Keratinocyte (primary cell): ENCODE results near the gene RANBP10. TPM values are rescaled to one million over a fixed set of nuclear protein-coding genes. Genes with fewer than 3 reads are reported as not detected.

Experiments used
- DNase-seq: peaks from one replicate; pipeline ENCODE4 v3.0.0-alpha.2; 2011; ENCODE audit warnings: low read depth, missing footprints, low spot score
- FAIRE-seq: peaks from 2 replicates; lab custom pipeline; 2011; peaks lifted over from hg19 to GRCh38; lab: Jason Lieb, UNC
- H2AFZ ChIP-seq: 2 replicates; pipeline ENCODE4 v1.6.0; 2012; ENCODE audit warnings: low read length, control low read depth, inconsistent platforms; ENCODE audit not compliant: control insufficient read depth
- H3K27ac ChIP-seq: 2 replicates; pipeline ENCODE4 v1.5.1; 2011; ENCODE audit warnings: low read length; ENCODE audit not compliant: control insufficient read depth, insufficient read depth
- H3K27me3 ChIP-seq: 3 replicates; pipeline ENCODE4 v1.6.0; 2011; ENCODE audit warnings: low read length; ENCODE audit not compliant: control insufficient read depth, insufficient read depth; ENCODE audit errors: extremely low read depth
- H3K36me3 ChIP-seq, 2 experiments: 2 replicates in 1 of 2; 3 replicates in 1 of 2; pipeline ENCODE4 v1.5.1; 2011; ENCODE audit warnings: low read length in 2 of 2, mild to moderate bottlenecking in 1 of 2; ENCODE audit not compliant: control insufficient read depth in 2 of 2, insufficient read depth in 2 of 2; ENCODE audit errors: extremely low read depth in 1 of 2
- H3K4me1 ChIP-seq: 3 replicates; pipeline ENCODE4 v1.5.1; 2011; ENCODE audit warnings: low read length; ENCODE audit not compliant: control insufficient read depth, insufficient read depth; ENCODE audit errors: extremely low read depth
- H3K4me2 ChIP-seq: 3 replicates; pipeline ENCODE4 v1.6.0; 2011; ENCODE audit warnings: low read depth, low read length; ENCODE audit not compliant: control insufficient read depth, insufficient read depth; ENCODE audit errors: extremely low read depth
- H3K4me3 ChIP-seq, 3 experiments: fragments of 200-600 bp in 1 of 3; sonication (generic) in 1 of 3; 2 replicates in 2 of 3; 3 replicates in 1 of 3; pipeline ENCODE4 v1.5.1; 2011 to 2016; ENCODE audit warnings: low read length in 3 of 3, mild to moderate bottlenecking in 3 of 3, control low read depth in 2 of 3, inconsistent platforms in 1 of 3, low read depth in 1 of 3, mixed read lengths in 1 of 3, mixed run types in 1 of 3, moderate library complexity in 1 of 3; ENCODE audit not compliant: control insufficient read depth in 2 of 3, insufficient read depth in 2 of 3; ENCODE audit errors: extremely low read depth in 1 of 3
- H3K79me2 ChIP-seq: 2 replicates; pipeline ENCODE4 v1.6.0; 2012; ENCODE audit warnings: low read length; ENCODE audit not compliant: control insufficient read depth, insufficient read depth
- H3K9ac ChIP-seq: 3 replicates; pipeline ENCODE4 v1.6.0; 2011; ENCODE audit warnings: low read length; ENCODE audit not compliant: control insufficient read depth, insufficient read depth; ENCODE audit errors: extremely low read depth
- H3K9me1 ChIP-seq: 3 replicates; pipeline ENCODE4 v1.6.0; 2011; ENCODE audit warnings: low read length; ENCODE audit not compliant: control insufficient read depth, insufficient read depth; ENCODE audit errors: extremely low read depth
- H3K9me3 ChIP-seq: 2 replicates; pipeline ENCODE4 v1.5.1; 2012; ENCODE audit warnings: low read depth, low read length; ENCODE audit not compliant: control insufficient read depth
- H4K20me1 ChIP-seq: 3 replicates; pipeline ENCODE4 v1.6.0; 2011; ENCODE audit warnings: low read length; ENCODE audit not compliant: control insufficient read depth, insufficient read depth; ENCODE audit errors: extremely low read depth
- EZH2 ChIP-seq: IDR thresholded peaks from one replicate; pipeline ENCODE4 v1.6.1; 2012; ENCODE audit warnings: inconsistent platforms, mild to moderate bottlenecking, low read length, moderate library complexity
- dilution Hi-C: fragments of 300-500 bp; cut with MboI; formaldehyde crosslinking; loops from one replicate; pipeline ENCODE4 v1.7.0; 2020; ENCODE audit warnings: low sequenced_read_pairs; ENCODE audit not compliant: extremely low pct_ligation_motif_present
- polyA minus RNA-seq, 3 experiments: library from RNA; depleted of rRNA, polyadenylated mRNA; stranded (reverse); fragments of >200 nt; gene quantifications; 1 replicate in 1 of 3; 2 replicates in 1 of 3; 3 replicates in 1 of 3; pipeline ENCODE4 v1.2.3, GENCODE V29; 2011
- polyA plus RNA-seq, 5 experiments: library from polyadenylated mRNA; depleted of rRNA in 3 of 5; stranded (reverse) in 3 of 5; stranded (forward) in 1 of 5; unstranded in 1 of 5; fragments of >200 nt; gene quantifications; 1 replicate in 1 of 5; 2 replicates in 3 of 5; 3 replicates in 1 of 5; pipeline versions ENCODE4 v1.2.1 to v1.2.3, GENCODE V29; 2011 to 2012; ENCODE audit warnings: missing spikeins in 2 of 5, low read depth in 1 of 5, low replicate concordance in 1 of 5
- TF ChIP-seq, protein P1 (sequence below), 3 experiments: IDR thresholded peaks in 1 of 3; conservative IDR thresholded peaks in 1 of 3; optimal IDR thresholded peaks in 1 of 3; 2 replicates in 2 of 3; 3 replicates in 1 of 3; pipeline versions ENCODE3 to v1.5.1; 2011; ENCODE audit warnings: low read length in 3 of 3, mild to moderate bottlenecking in 3 of 3, moderate library complexity in 2 of 3, control low read depth in 1 of 3, inconsistent platforms in 1 of 3; ENCODE audit not compliant: insufficient read depth in 2 of 3; ENCODE audit errors: extremely low read depth in 1 of 3

RANBP10 gene
- polyA plus RNA-seq (9.3 to 9.9 TPM (median 9.5 TPM) in 3 replicates), polyA minus RNA-seq (11.2 to 29.6 TPM (median 15.6 TPM) in 3 replicates)
- 3.6 TPM for polyA plus RNA-seq (2011; ENCODE audit: low read depth)
- polyA plus RNA-seq (2011; cell fraction: cytosol; rRNA removed): 8.7 and 9.8 TPM in 2 replicates
- polyA plus RNA-seq (2011; cell fraction: nucleus; rRNA removed): 21.9 and 24.8 TPM in 2 replicates
- polyA plus RNA-seq (2012; ENCODE audit: low replicate concordance): 9.1 and 9.4 TPM in 2 replicates
- polyA minus RNA-seq (2011; cell fraction: cytosol; rRNA and poly(A)+ RNA removed): 5.6 TPM
- polyA minus RNA-seq (2011; cell fraction: nucleus; rRNA and poly(A)+ RNA removed): 9.1 and 14.0 TPM in 2 replicates

DNA sequence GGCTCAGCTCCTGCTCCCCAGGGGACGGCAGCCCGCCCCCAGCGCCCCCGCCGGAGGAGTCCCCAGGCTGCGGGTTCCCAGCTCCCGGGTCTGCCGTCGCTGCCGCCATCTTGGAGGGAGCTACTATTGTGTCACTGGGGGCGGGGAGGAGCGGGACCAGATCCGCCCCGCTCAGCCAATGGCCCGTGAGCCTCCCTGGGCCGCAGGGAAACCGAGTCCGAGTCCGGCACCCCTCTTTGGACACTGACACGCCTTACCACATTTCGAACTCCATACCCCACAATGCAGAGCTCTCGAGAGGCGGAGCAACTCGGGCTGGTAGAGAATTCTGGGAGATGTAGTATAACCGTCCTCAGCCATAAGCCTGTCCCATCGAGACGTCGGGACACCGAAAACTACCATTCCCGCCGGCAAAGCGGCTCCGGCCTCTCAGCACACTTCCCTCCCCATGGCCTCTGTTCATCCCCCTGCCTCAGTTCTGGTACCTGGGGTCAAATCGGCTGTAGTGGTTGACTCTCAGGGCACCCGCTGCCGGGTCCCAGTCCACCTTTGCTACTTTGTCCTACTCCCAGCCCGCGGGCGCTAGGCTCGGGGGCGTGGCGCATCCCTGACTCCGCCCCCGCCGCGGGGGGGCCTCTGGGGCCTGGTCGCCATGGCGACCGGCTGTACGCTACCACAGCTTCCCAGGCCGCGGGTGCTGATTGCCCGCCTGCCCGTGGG lies at the start of gene RANBP10, which contains the start of gene TSNAXIP1:
Gene RANBP10 (minus strand): TSS at position 133 of the 720 bp plus-strand sequence. CDS start 24 bp downstream, at position 109.
Gene TSNAXIP1 (plus strand): TSS at position 462 of the 720 bp plus-strand sequence. CDS start 261 bp downstream, outside the sequence.
- dilution Hi-C loops: no loop called here

GRCh38 chr16:67855789-67856188 lies 49.4 kb upstream of the RANBP10 start:
- Histone ChIP-seq H3K79me2 (peaks cover 92% of the 10 kb centered on the region), H3K4me1 (peaks cover 25% of the 10 kb centered on the region), H3K27ac (peak overlapping the region; percentile 48), H3K36me3 (peaks cover 5 to 25% of the 10 kb centered on the region in 2 experiments), H3K9ac (no peak overlapping the region), H3K4me2 (no peak overlapping the region), H3K4me3 (no peak overlapping the region), H2AFZ (no peak overlapping the region), H3K9me3 (no peaks in the 10 kb centered on the region), H3K27me3 (no peaks in the 10 kb centered on the region), H3K9me1 (peaks cover 5% of the 10 kb centered on the region), H4K20me1 (peaks cover 27% of the 10 kb centered on the region)
- dilution Hi-C loops: no loop called here
- TF ChIP-seq EZH2: no peak
- TF ChIP-seq, protein P1, sequence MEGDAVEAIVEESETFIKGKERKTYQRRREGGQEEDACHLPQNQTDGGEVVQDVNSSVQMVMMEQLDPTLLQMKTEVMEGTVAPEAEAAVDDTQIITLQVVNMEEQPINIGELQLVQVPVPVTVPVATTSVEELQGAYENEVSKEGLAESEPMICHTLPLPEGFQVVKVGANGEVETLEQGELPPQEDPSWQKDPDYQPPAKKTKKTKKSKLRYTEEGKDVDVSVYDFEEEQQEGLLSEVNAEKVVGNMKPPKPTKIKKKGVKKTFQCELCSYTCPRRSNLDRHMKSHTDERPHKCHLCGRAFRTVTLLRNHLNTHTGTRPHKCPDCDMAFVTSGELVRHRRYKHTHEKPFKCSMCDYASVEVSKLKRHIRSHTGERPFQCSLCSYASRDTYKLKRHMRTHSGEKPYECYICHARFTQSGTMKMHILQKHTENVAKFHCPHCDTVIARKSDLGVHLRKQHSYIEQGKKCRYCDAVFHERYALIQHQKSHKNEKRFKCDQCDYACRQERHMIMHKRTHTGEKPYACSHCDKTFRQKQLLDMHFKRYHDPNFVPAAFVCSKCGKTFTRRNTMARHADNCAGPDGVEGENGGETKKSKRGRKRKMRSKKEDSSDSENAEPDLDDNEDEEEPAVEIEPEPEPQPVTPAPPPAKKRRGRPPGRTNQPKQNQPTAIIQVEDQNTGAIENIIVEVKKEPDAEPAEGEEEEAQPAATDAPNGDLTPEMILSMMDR (optimal IDR thresholded peaks at IDR 0.05 in 1 of 3, IDR thresholded peaks at IDR 0.05 in 1 of 3, conservative IDR thresholded peaks at IDR 0.05 in 1 of 3; ENCODE audit: extremely low read depth in 1 of 3, insufficient read depth in 2 of 3, low read length in 3 of 3): no peak
- DNase-seq (no peak), FAIRE-seq (no peak)

More for the DNA sequence above, at the start of gene RANBP10, which contains the start of gene TSNAXIP1:
- TF ChIP-seq, protein P1 (optimal IDR thresholded peaks at IDR 0.05 in 1 of 3, IDR thresholded peaks at IDR 0.05 in 1 of 3, conservative IDR thresholded peaks at IDR 0.05 in 1 of 3; ENCODE audit: extremely low read depth in 1 of 3, insufficient read depth in 2 of 3, low read length in 3 of 3): no peak
- TF ChIP-seq EZH2: no peak
- peak within 1 kb of the TSS; percentile 99 for H3K4me2 ChIP-seq
- H3K9me1 ChIP-seq: peaks cover 2% of the 10 kb centered on the region
- peaks cover 0 to 4% of the 10 kb centered on the region in 2 experiments for H3K36me3 ChIP-seq
- FAIRE-seq (peak; percentile 84), DNase-seq (peak; percentile 97)
- H4K20me1 ChIP-seq: no peaks in the 10 kb centered on the region
- H3K27ac ChIP-seq: peak within 1 kb of the TSS; percentile 80
- H2AFZ ChIP-seq: peak within 1 kb of the TSS; percentile 97
- H3K9ac ChIP-seq: peak within 1 kb of the TSS; percentile 92
- H3K9me3 ChIP-seq: no peaks in the 10 kb centered on the region
- peaks cover 10% of the 10 kb centered on the region for H3K4me1 ChIP-seq
- H3K4me3 ChIP-seq: peak within 1 kb of the TSS; percentile 62 to 96 (median 94)
- no peaks in the 10 kb centered on the region for H3K27me3 ChIP-seq
- H3K79me2 ChIP-seq: peaks cover 21% of the 10 kb centered on the region
